GM06990 (cell line): ENCODE measurements around the gene C6orf52.

Source experiments
- DNase-seq: peaks from one replicate; pipeline ENCODE4 v3.0.0-alpha.2; 2011; ENCODE audit not compliant: insufficient read length; ENCODE audit errors: extremely low read depth
- H3K27me3 ChIP-seq: replicated peaks from 2 replicates; pipeline ENCODE4 v1.6.0; 2011; ENCODE audit warnings: low read length; ENCODE audit not compliant: control insufficient read depth, insufficient read depth
- H3K36me3 ChIP-seq: 2 replicates; pipeline ENCODE4 v1.5.1; 2011; ENCODE audit warnings: low read length; ENCODE audit not compliant: control insufficient read depth, insufficient read depth
- H3K4me3 ChIP-seq: replicated peaks from 2 replicates; pipeline ENCODE4 v1.5.1; 2011; ENCODE audit warnings: low read depth, mild to moderate bottlenecking, control low read depth, low read length
- TF ChIP-seq, protein P1 (sequence below): IDR thresholded peaks from 2 replicates; pipeline ENCODE4 v1.5.1; 2011; ENCODE audit warnings: low read length, control low read depth, mild to moderate bottlenecking, inconsistent platforms; ENCODE audit not compliant: insufficient read depth, poor library complexity, severe bottlenecking

C6orf52 gene

DNA sequence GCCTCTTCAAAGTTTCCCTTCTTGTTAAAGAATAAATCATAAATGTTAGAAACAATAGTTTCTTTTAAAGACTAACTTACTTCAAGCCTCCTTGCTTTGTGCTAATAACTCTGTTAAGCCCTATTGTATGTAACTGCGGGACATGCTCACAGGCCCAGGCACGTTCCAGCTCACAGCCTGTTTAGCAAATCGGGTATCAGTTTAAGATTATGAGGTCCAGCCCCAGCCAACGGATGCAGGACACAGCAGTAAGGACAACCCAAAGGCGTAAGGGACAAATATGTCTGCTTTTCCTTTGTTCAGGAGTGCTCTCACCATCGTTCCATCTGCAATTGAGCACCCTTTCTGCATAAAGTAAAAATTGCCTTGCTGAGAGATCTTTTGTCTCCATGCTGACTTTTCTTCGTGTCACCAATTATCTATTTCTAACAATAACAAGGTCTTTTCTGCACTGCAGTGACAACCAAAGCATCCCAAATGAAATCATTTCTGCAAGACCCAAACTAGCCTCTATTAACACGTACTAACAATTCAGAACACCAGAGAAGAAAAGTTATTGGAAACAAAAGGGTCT, 1.4 kb downstream of the C6orf52 start:
- peak overlapping the region; percentile 99 for H3K4me3 ChIP-seq
- H3K27me3 ChIP-seq = no peaks in the 10 kb centered on the region
- TF ChIP-seq, protein P1, sequence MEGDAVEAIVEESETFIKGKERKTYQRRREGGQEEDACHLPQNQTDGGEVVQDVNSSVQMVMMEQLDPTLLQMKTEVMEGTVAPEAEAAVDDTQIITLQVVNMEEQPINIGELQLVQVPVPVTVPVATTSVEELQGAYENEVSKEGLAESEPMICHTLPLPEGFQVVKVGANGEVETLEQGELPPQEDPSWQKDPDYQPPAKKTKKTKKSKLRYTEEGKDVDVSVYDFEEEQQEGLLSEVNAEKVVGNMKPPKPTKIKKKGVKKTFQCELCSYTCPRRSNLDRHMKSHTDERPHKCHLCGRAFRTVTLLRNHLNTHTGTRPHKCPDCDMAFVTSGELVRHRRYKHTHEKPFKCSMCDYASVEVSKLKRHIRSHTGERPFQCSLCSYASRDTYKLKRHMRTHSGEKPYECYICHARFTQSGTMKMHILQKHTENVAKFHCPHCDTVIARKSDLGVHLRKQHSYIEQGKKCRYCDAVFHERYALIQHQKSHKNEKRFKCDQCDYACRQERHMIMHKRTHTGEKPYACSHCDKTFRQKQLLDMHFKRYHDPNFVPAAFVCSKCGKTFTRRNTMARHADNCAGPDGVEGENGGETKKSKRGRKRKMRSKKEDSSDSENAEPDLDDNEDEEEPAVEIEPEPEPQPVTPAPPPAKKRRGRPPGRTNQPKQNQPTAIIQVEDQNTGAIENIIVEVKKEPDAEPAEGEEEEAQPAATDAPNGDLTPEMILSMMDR = no peak
- no peak for DNase-seq
- peaks cover 3% of the 10 kb centered on the region for H3K36me3 ChIP-seq

GRCh38 chr6:10690651-10691445, 3.6 kb downstream of the C6orf52 start:
- TF ChIP-seq, protein P1 = no peak
- H3K4me3 ChIP-seq = no peak overlapping the region
- DNase-seq = no peak
- no peaks in the 10 kb centered on the region for H3K27me3 ChIP-seq
- no peaks in the 10 kb centered on the region for H3K36me3 ChIP-seq

- TF ChIP-seq, protein P1 = no peak
These were observed 6.8 kb downstream of the C6orf52 start for GRCh38 chr6:10687582-10687981.

GRCh38 chr6:10686901-10687300, 7.5 kb downstream of the C6orf52 start:
- Histone ChIP-seq H3K27me3 (no peaks in the 10 kb centered on the region), H3K4me3 (no peak overlapping the region), H3K36me3 (no peaks in the 10 kb centered on the region)
- no peak for DNase-seq
- TF ChIP-seq, protein P1 = no peak

More at GRCh38 chr6:10687582-10687981, 6.8 kb downstream of the C6orf52 start:
- H3K27me3 ChIP-seq = no peaks in the 10 kb centered on the region
- H3K4me3 ChIP-seq = no peak overlapping the region
- H3K36me3 ChIP-seq = no peaks in the 10 kb centered on the region
- DNase-seq = no peak

GRCh38 chr6:10685092-10685915, 9.1 kb downstream of the C6orf52 start:
- Histone ChIP-seq H3K36me3 (no peaks in the 10 kb centered on the region), H3K27me3 (no peaks in the 10 kb centered on the region), H3K4me3 (no peak overlapping the region)
- no peak for DNase-seq
- TF ChIP-seq, protein P1 = no peak
